ENCODE results near the gene SPAG6. TPM values are rescaled to one million over a fixed set of nuclear protein-coding genes. Genes with fewer than 3 reads are reported as not detected.

The SPAG6 gene
- total and polyA plus RNA-seq, 2 experiments from 2014 or later, result 0.21 TPM; not detected in 1

DNA sequence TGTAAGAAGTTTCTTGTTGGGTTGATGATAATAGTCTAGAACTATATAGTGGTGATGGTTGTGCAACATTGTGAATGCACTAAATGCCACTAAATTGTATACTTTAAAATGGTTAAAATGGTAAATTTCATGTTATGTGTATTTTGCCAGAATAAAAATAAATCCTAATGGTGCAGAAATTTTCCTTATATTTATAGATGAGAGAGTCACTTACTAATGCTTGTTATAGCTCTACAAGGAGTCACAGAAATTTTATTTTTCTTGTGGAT is 21.1 kb downstream of the SPAG6 start:
- Mint-ChIP-seq H3K27me3 (ENCODE audit: insufficient read depth, low read depth, poor library complexity) (no peaks in the 10 kb centered on the region), H3K36me3 (ENCODE audit: low read depth) (no peaks in the 10 kb centered on the region), H3K4me3 (no peak overlapping the region), H3K4me1 (no peaks in the 10 kb centered on the region), H3K9me3 (no peaks in the 10 kb centered on the region), H3K27ac (no peak overlapping the region)
- H3K4me2 ChIP-seq, result no peak overlapping the region
- no peak for TF ChIP-seq ZNF331 (CRISPR knock-in tag; IDR thresholded peaks at IDR 0.05; ENCODE audit: low read depth)
- no peaks in the 10 kb centered on the region for H3K4me1 ChIP-seq (ENCODE audit: insufficient read depth)
- H3K27me3 ChIP-seq (ENCODE audit: insufficient read depth), result no peaks in the 10 kb centered on the region
- H3K27ac ChIP-seq (ENCODE audit: low read depth), result no peak overlapping the region
- no peaks in the 10 kb centered on the region for H3F3A ChIP-seq (replicated peaks; ENCODE audit: low read depth)
- no peaks in the 10 kb centered on the region for H4K20me1 ChIP-seq (replicated peaks; ENCODE audit: insufficient read depth)
- ATAC-seq (no peak), DNase-seq (ENCODE audit: low spot score) (no peak)
- H3K9me2 ChIP-seq (ENCODE audit: insufficient read depth), result no peaks in the 10 kb centered on the region
- 0 out of 2 replicates have a peak overlapping the region, but pooled peaks have one; percentile 3 for H2AFZ ChIP-seq
- H3K36me3 ChIP-seq (ENCODE audit: insufficient read depth), result no peaks in the 10 kb centered on the region
- H3K4me3 ChIP-seq, result no peak overlapping the region
- no peaks in the 10 kb centered on the region for H3K79me2 ChIP-seq (replicated peaks; ENCODE audit: insufficient read depth)

DNA sequence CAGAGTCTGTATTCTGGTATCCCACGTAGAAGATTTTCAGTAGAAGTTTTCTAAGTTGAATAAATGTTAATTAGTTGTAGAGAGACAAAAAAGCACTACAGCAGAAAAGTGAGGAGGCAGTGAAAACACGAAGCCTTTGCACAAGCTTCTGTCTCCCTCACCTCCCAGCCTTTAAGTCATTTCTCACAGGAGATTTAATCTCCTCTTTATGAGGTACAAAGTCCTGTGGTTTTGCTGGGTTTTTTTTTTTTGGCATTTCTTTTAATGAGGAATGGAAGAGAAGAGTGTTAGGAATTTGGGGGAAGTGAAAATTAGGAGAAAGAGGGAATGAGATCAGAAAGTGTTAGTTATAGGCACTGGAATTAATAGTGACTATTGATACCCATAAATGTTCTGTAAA is 21.5 kb downstream of the SPAG6 start:
- Histone ChIP-seq H3K27me3 (ENCODE audit: insufficient read depth) (no peaks in the 10 kb centered on the region), H3K9me2 (ENCODE audit: insufficient read depth) (no peaks in the 10 kb centered on the region), H3F3A (replicated peaks; ENCODE audit: low read depth) (no peaks in the 10 kb centered on the region), H4K20me1 (replicated peaks; ENCODE audit: insufficient read depth) (no peaks in the 10 kb centered on the region), H3K4me2 (no peak overlapping the region), H3K36me3 (ENCODE audit: insufficient read depth) (no peaks in the 10 kb centered on the region), H3K79me2 (replicated peaks; ENCODE audit: insufficient read depth) (no peaks in the 10 kb centered on the region), H3K4me3 (no peak overlapping the region), H2AFZ (0 out of 2 replicates have a peak overlapping the region, but pooled peaks have one; percentile 3), H3K4me1 (ENCODE audit: insufficient read depth) (no peaks in the 10 kb centered on the region), H3K27ac (ENCODE audit: low read depth) (no peak overlapping the region)
- DNase-seq (ENCODE audit: low spot score), result no peak
- H3K9me3 Mint-ChIP-seq, result no peaks in the 10 kb centered on the region
- ATAC-seq, result no peak
- no peak overlapping the region for H3K27ac Mint-ChIP-seq
- H3K27me3 Mint-ChIP-seq (ENCODE audit: insufficient read depth, low read depth, poor library complexity), result no peaks in the 10 kb centered on the region
- H3K4me1 Mint-ChIP-seq, result no peaks in the 10 kb centered on the region
- H3K4me3 Mint-ChIP-seq, result no peak overlapping the region
- H3K36me3 Mint-ChIP-seq (ENCODE audit: low read depth), result no peaks in the 10 kb centered on the region
- no peak for TF ChIP-seq EZH2 (IDR thresholded peaks at IDR 0.05; ENCODE audit: low read depth, unreplicated experiment)
- TF ChIP-seq POLR2AphosphoS5 (IDR thresholded peaks at IDR 0.05; ENCODE audit: low read depth), result no peak
- TF ChIP-seq, protein P1, sequence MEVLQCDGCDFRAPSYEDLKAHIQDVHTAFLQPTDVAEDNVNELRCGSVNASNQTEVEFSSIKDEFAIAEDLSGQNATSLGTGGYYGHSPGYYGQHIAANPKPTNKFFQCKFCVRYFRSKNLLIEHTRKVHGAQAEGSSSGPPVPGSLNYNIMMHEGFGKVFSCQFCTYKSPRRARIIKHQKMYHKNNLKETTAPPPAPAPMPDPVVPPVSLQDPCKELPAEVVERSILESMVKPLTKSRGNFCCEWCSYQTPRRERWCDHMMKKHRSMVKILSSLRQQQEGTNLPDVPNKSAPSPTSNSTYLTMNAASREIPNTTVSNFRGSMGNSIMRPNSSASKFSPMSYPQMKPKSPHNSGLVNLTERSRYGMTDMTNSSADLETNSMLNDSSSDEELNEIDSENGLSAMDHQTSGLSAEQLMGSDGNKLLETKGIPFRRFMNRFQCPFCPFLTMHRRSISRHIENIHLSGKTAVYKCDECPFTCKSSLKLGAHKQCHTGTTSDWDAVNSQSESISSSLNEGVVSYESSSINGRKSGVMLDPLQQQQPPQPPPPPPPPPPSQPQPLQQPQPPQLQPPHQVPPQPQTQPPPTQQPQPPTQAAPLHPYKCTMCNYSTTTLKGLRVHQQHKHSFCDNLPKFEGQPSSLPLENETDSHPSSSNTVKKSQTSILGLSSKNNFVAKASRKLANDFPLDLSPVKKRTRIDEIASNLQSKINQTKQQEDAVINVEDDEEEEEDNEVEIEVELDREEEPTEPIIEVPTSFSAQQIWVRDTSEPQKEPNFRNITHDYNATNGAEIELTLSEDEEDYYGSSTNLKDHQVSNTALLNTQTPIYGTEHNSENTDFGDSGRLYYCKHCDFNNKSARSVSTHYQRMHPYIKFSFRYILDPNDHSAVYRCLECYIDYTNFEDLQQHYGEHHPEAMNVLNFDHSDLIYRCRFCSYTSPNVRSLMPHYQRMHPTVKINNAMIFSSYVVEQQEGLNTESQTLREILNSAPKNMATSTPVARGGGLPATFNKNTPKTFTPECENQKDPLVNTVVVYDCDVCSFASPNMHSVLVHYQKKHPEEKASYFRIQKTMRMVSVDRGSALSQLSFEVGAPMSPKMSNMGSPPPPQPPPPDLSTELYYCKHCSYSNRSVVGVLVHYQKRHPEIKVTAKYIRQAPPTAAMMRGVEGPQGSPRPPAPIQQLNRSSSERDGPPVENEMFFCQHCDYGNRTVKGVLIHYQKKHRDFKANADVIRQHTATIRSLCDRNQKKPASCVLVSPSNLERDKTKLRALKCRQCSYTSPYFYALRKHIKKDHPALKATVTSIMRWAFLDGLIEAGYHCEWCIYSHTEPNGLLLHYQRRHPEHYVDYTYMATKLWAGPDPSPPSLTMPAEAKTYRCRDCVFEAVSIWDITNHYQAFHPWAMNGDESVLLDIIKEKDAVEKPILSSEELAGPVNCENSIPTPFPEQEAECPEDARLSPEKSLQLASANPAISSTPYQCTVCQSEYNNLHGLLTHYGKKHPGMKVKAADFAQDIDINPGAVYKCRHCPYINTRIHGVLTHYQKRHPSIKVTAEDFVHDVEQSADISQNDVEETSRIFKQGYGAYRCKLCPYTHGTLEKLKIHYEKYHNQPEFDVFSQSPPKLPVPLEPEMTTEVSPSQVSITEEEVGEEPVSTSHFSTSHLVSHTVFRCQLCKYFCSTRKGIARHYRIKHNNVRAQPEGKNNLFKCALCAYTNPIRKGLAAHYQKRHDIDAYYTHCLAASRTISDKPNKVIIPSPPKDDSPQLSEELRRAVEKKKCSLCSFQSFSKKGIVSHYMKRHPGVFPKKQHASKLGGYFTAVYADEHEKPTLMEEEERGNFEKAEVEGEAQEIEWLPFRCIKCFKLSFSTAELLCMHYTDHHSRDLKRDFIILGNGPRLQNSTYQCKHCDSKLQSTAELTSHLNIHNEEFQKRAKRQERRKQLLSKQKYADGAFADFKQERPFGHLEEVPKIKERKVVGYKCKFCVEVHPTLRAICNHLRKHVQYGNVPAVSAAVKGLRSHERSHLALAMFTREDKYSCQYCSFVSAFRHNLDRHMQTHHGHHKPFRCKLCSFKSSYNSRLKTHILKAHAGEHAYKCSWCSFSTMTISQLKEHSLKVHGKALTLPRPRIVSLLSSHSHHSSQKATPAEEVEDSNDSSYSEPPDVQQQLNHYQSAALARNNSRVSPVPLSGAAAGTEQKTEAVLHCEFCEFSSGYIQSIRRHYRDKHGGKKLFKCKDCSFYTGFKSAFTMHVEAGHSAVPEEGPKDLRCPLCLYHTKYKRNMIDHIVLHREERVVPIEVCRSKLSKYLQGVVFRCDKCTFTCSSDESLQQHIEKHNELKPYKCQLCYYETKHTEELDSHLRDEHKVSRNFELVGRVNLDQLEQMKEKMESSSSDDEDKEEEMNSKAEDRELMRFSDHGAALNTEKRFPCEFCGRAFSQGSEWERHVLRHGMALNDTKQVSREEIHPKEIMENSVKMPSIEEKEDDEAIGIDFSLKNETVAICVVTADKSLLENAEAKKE (CRISPR knock-in tag; IDR thresholded peaks at IDR 0.05), result no peak
- no peak for TF ChIP-seq EZH2phosphoT487 (IDR thresholded peaks at IDR 0.05; ENCODE audit: unreplicated experiment)
